GM23338 (cell line): ENCODE data around the gene MRPS27. TPM values are rescaled to one million over a fixed set of nuclear protein-coding genes. Genes with fewer than 3 reads are reported as not detected.

Source experiments
- ATAC-seq: fragments of 200-7000 bp; cut with Tn5 transposase; 3 replicates; pipeline ENCODE4 v1.9.1; 2020
- DNase-seq: peaks from one replicate; pipeline ENCODE4 v3.0.0-alpha.2; 2015; ENCODE audit warnings: low spot score
- H2AFZ ChIP-seq: fragments of 200-600 bp; sonication (generic); 2 replicates; pipeline ENCODE4 v1.8.0; 2016; ENCODE audit warnings: antibody characterized with exemption, mild to moderate bottlenecking, moderate library complexity
- H3F3A ChIP-seq: fragments of 200-600 bp; sonication (generic); replicated peaks from 2 replicates; pipeline ENCODE4 v1.8.0; 2017; ENCODE audit warnings: antibody characterized with exemption, mixed run types, low read depth
- H3K27ac ChIP-seq: fragments of 200-600 bp; sonication (generic); 2 replicates; pipeline ENCODE4 v1.6.1; 2016; ENCODE audit warnings: low read depth
- H3K27me3 ChIP-seq: fragments of 200-600 bp; sonication (generic); 2 replicates; pipeline ENCODE4 v1.8.0; 2016; ENCODE audit warnings: mild to moderate bottlenecking, mixed run types, moderate library complexity; ENCODE audit not compliant: insufficient read depth
- H3K36me3 ChIP-seq: fragments of 200-600 bp; sonication (generic); 2 replicates; pipeline ENCODE4 v1.8.0; 2016; ENCODE audit warnings: mild to moderate bottlenecking; ENCODE audit not compliant: insufficient read depth
- H3K4me1 ChIP-seq: fragments of 200-600 bp; sonication (generic); 2 replicates; pipeline ENCODE4 v1.8.0; 2016; ENCODE audit warnings: mild to moderate bottlenecking, moderate library complexity; ENCODE audit not compliant: insufficient read depth
- H3K4me2 ChIP-seq: fragments of 200-600 bp; sonication (generic); 2 replicates; pipeline ENCODE4 v1.7.1; 2017; ENCODE audit warnings: mixed run types
- H3K4me3 ChIP-seq: fragments of 200-600 bp; sonication (generic); 2 replicates; pipeline ENCODE4 v1.6.1; 2016; ENCODE audit warnings: mixed run types
- H3K79me2 ChIP-seq: fragments of 200-600 bp; sonication (generic); replicated peaks from 2 replicates; pipeline ENCODE4 v1.8.0; 2017; ENCODE audit warnings: mild to moderate bottlenecking; ENCODE audit not compliant: insufficient read depth
- H3K9me2 ChIP-seq: fragments of 200-600 bp; sonication (generic); 2 replicates; pipeline ENCODE4 v1.8.0; 2017; ENCODE audit not compliant: insufficient read depth
- H4K20me1 ChIP-seq: fragments of 200-600 bp; sonication (generic); replicated peaks from 2 replicates; pipeline ENCODE4 v1.8.0; 2017; ENCODE audit warnings: mild to moderate bottlenecking; ENCODE audit not compliant: insufficient read depth
- H3K27ac Mint-ChIP-seq: 2 replicates; pipeline ENCODE4 v1.8.0; 2020; ENCODE audit warnings: inconsistent platforms, mild to moderate bottlenecking, moderate library complexity, mixed read lengths
- H3K27me3 Mint-ChIP-seq: 3 replicates; pipeline ENCODE4 v1.8.0; 2022; ENCODE audit warnings: low read depth, mild to moderate bottlenecking, moderate library complexity, mixed read lengths, inconsistent platforms; ENCODE audit not compliant: insufficient read depth, poor library complexity
- H3K36me3 Mint-ChIP-seq: 3 replicates; pipeline ENCODE4 v1.8.0; 2021; ENCODE audit warnings: low read depth, mild to moderate bottlenecking, inconsistent platforms, moderate library complexity, mixed read lengths
- H3K4me1 Mint-ChIP-seq: 3 replicates; pipeline ENCODE4 v1.8.0; 2020; ENCODE audit warnings: mild to moderate bottlenecking, inconsistent platforms, mixed read lengths
- H3K4me3 Mint-ChIP-seq: 3 replicates; pipeline ENCODE4 v1.8.0; 2021; ENCODE audit warnings: moderate library complexity, mild to moderate bottlenecking, inconsistent platforms, mixed read lengths
- H3K9me3 Mint-ChIP-seq: 3 replicates; pipeline ENCODE4 v1.8.0; 2020; ENCODE audit warnings: moderate library complexity, mild to moderate bottlenecking, inconsistent platforms, mixed read lengths
- CREB1 ChIP-seq: fragments of 250-450 bp; sonication (Bioruptor Pico); IDR thresholded peaks from 2 replicates; pipeline ENCODE4 v1.5.0; 2020; ENCODE audit warnings: low read depth, mild to moderate bottlenecking, moderate library complexity
- EZH2 ChIP-seq: fragments of 200-600 bp; sonication (generic); IDR thresholded peaks from one replicate; pipeline ENCODE4 v1.8.0; 2017; ENCODE audit warnings: antibody characterized with exemption, mild to moderate bottlenecking, low read depth; ENCODE audit not compliant: unreplicated experiment
- EZH2phosphoT487 ChIP-seq: fragments of 200-600 bp; sonication (generic); IDR thresholded peaks from one replicate; pipeline ENCODE4 v1.8.1; 2018; ENCODE audit warnings: antibody characterized with exemption; ENCODE audit not compliant: unreplicated experiment
- JUNB ChIP-seq: IDR thresholded peaks from one replicate; pipeline ENCODE4 v1.6.1; 2016; ENCODE audit warnings: antibody characterized with exemption; ENCODE audit not compliant: unreplicated experiment
- NANOG ChIP-seq: IDR thresholded peaks from 2 replicates; pipeline ENCODE4 v1.6.1; 2016; ENCODE audit warnings: antibody characterized with exemption, borderline replicate concordance
- POLR2AphosphoS5 ChIP-seq: IDR thresholded peaks from 2 replicates; pipeline ENCODE4 v1.6.1; 2016; ENCODE audit warnings: antibody characterized with exemption, low read depth
- STAT1 ChIP-seq: IDR thresholded peaks from one replicate; pipeline ENCODE4 v1.6.1; 2016; ENCODE audit warnings: antibody characterized with exemption; ENCODE audit not compliant: unreplicated experiment
- ZNF114 ChIP-seq: fragments of 250-450 bp; sonication (Bioruptor Pico); IDR thresholded peaks from 2 replicates; pipeline ENCODE4 v1.5.0; 2020; ENCODE audit warnings: mild to moderate bottlenecking, moderate library complexity
- ZNF331 ChIP-seq: fragments of 250-450 bp; sonication (Bioruptor Pico); IDR thresholded peaks from 2 replicates; pipeline ENCODE4 v1.5.0; 2020; ENCODE audit warnings: low read depth, mild to moderate bottlenecking, moderate library complexity
- polyA plus RNA-seq: library from polyadenylated mRNA; unstranded; fragments of >200 nt; fragmentation: Nextera tagmentation; extraction: Ambion mirVana; gene quantifications from 2 replicates; pipeline ENCODE4 v1.2.1, GENCODE V29; 2016
- total RNA-seq: library from RNA; depleted of rRNA; stranded (reverse); fragments of >200 nt; shearing (Covaris generic); gene quantifications from 2 replicates; pipeline ENCODE4 v1.2.3, GENCODE V29; 2014
- TF ChIP-seq, protein P1 (sequence below), 2 experiments: fragments of 200-600 bp in 1 of 2; sonication (generic) in 1 of 2; conservative IDR thresholded peaks; 2 replicates each; pipeline versions ENCODE4 v1.5.1 to v1.6.1; 2016 to 2017; ENCODE audit warnings: antibody characterized with exemption in 2 of 2, low read depth in 2 of 2, mild to moderate bottlenecking in 2 of 2, moderate library complexity in 1 of 2
- TF ChIP-seq, protein P2 (sequence below): fragments of 250-450 bp; sonication (Bioruptor Pico); IDR thresholded peaks from 2 replicates; pipeline ENCODE4 v1.5.0; 2020; ENCODE audit warnings: mild to moderate bottlenecking, moderate library complexity
- TF ChIP-seq, protein P3 (sequence below): IDR thresholded peaks from 2 replicates; pipeline ENCODE4 v1.6.1; 2016; ENCODE audit warnings: antibody characterized with exemption
- TF ChIP-seq, protein P4 (sequence below): IDR thresholded peaks from one replicate; pipeline ENCODE4 v1.6.1; 2018; ENCODE audit warnings: antibody characterized with exemption; ENCODE audit not compliant: unreplicated experiment

The MRPS27 gene
- total and polyA plus RNA-seq, 2 experiments from 2014 or later, result 53.2 to 141 TPM

DNA sequence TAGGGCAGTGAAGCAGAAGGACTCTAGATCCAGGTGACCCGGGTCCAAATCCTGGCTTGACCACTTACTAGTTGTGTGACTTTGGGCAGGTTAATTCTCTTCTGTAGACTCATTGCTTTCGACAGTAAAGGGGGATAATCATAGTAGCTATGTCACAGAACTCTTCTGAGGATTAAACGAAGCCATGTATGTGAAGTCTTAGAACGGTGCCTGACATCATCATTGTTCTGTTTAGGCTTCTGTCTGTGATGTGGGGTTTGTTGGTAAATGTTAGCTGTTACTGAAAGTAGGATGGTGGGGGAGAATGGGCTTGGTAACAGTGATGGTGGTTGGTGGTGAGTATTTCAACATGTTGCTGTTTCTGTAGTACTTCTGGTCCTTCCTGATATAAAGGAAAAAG, 139.1 kb downstream of the MRPS27 start:
- Histone ChIP-seq H3K36me3 (0 out of 2 replicates have a peak, but pooled peaks cover 4% of the 10 kb centered on the region), H3K4me2 (no peak overlapping the region), H4K20me1 (peaks cover 5% of the 10 kb centered on the region; the same call in 1 of the 2 replicates), H3K4me1 (peaks cover 38% of the 10 kb centered on the region), H3K27ac (no peak overlapping the region), H3F3A (no peaks in the 10 kb centered on the region), H3K79me2 (peaks cover 37% of the 10 kb centered on the region), H3K9me2 (peaks cover 3% of the 10 kb centered on the region; the same call in 1 of the 2 replicates), H3K27me3 (no peaks in the 10 kb centered on the region), H3K4me3 (no peak overlapping the region), H2AFZ (no peak overlapping the region)
- peaks cover 44% of the 10 kb centered on the region for H3K4me1 Mint-ChIP-seq
- no peaks in the 10 kb centered on the region for H3K9me3 Mint-ChIP-seq
- H3K27me3 Mint-ChIP-seq, result peaks cover 13% of the 10 kb centered on the region
- peaks cover 29% of the 10 kb centered on the region for H3K36me3 Mint-ChIP-seq
- no peak for ATAC-seq
- no peak overlapping the region for H3K27ac Mint-ChIP-seq
- no peak for DNase-seq
- TF ChIP-seq STAT1 (no peak), JUNB (no peak), ZNF331 (no peak), ZNF114 (CRISPR knock-in tag) (no peak), NANOG (no peak), EZH2phosphoT487 (no peak), CREB1 (CRISPR knock-in tag) (no peak), POLR2AphosphoS5 (no peak), EZH2 (no peak)
- TF ChIP-seq, protein P1, sequence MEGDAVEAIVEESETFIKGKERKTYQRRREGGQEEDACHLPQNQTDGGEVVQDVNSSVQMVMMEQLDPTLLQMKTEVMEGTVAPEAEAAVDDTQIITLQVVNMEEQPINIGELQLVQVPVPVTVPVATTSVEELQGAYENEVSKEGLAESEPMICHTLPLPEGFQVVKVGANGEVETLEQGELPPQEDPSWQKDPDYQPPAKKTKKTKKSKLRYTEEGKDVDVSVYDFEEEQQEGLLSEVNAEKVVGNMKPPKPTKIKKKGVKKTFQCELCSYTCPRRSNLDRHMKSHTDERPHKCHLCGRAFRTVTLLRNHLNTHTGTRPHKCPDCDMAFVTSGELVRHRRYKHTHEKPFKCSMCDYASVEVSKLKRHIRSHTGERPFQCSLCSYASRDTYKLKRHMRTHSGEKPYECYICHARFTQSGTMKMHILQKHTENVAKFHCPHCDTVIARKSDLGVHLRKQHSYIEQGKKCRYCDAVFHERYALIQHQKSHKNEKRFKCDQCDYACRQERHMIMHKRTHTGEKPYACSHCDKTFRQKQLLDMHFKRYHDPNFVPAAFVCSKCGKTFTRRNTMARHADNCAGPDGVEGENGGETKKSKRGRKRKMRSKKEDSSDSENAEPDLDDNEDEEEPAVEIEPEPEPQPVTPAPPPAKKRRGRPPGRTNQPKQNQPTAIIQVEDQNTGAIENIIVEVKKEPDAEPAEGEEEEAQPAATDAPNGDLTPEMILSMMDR (conservative IDR thresholded peaks at IDR 0.05; ENCODE audit: low read depth in 2 of 2), result no peak
- TF ChIP-seq, protein P2, sequence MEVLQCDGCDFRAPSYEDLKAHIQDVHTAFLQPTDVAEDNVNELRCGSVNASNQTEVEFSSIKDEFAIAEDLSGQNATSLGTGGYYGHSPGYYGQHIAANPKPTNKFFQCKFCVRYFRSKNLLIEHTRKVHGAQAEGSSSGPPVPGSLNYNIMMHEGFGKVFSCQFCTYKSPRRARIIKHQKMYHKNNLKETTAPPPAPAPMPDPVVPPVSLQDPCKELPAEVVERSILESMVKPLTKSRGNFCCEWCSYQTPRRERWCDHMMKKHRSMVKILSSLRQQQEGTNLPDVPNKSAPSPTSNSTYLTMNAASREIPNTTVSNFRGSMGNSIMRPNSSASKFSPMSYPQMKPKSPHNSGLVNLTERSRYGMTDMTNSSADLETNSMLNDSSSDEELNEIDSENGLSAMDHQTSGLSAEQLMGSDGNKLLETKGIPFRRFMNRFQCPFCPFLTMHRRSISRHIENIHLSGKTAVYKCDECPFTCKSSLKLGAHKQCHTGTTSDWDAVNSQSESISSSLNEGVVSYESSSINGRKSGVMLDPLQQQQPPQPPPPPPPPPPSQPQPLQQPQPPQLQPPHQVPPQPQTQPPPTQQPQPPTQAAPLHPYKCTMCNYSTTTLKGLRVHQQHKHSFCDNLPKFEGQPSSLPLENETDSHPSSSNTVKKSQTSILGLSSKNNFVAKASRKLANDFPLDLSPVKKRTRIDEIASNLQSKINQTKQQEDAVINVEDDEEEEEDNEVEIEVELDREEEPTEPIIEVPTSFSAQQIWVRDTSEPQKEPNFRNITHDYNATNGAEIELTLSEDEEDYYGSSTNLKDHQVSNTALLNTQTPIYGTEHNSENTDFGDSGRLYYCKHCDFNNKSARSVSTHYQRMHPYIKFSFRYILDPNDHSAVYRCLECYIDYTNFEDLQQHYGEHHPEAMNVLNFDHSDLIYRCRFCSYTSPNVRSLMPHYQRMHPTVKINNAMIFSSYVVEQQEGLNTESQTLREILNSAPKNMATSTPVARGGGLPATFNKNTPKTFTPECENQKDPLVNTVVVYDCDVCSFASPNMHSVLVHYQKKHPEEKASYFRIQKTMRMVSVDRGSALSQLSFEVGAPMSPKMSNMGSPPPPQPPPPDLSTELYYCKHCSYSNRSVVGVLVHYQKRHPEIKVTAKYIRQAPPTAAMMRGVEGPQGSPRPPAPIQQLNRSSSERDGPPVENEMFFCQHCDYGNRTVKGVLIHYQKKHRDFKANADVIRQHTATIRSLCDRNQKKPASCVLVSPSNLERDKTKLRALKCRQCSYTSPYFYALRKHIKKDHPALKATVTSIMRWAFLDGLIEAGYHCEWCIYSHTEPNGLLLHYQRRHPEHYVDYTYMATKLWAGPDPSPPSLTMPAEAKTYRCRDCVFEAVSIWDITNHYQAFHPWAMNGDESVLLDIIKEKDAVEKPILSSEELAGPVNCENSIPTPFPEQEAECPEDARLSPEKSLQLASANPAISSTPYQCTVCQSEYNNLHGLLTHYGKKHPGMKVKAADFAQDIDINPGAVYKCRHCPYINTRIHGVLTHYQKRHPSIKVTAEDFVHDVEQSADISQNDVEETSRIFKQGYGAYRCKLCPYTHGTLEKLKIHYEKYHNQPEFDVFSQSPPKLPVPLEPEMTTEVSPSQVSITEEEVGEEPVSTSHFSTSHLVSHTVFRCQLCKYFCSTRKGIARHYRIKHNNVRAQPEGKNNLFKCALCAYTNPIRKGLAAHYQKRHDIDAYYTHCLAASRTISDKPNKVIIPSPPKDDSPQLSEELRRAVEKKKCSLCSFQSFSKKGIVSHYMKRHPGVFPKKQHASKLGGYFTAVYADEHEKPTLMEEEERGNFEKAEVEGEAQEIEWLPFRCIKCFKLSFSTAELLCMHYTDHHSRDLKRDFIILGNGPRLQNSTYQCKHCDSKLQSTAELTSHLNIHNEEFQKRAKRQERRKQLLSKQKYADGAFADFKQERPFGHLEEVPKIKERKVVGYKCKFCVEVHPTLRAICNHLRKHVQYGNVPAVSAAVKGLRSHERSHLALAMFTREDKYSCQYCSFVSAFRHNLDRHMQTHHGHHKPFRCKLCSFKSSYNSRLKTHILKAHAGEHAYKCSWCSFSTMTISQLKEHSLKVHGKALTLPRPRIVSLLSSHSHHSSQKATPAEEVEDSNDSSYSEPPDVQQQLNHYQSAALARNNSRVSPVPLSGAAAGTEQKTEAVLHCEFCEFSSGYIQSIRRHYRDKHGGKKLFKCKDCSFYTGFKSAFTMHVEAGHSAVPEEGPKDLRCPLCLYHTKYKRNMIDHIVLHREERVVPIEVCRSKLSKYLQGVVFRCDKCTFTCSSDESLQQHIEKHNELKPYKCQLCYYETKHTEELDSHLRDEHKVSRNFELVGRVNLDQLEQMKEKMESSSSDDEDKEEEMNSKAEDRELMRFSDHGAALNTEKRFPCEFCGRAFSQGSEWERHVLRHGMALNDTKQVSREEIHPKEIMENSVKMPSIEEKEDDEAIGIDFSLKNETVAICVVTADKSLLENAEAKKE, result no peak
- TF ChIP-seq, protein P3, sequence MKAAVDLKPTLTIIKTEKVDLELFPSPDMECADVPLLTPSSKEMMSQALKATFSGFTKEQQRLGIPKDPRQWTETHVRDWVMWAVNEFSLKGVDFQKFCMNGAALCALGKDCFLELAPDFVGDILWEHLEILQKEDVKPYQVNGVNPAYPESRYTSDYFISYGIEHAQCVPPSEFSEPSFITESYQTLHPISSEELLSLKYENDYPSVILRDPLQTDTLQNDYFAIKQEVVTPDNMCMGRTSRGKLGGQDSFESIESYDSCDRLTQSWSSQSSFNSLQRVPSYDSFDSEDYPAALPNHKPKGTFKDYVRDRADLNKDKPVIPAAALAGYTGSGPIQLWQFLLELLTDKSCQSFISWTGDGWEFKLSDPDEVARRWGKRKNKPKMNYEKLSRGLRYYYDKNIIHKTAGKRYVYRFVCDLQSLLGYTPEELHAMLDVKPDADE, result no peak
- TF ChIP-seq, protein P4, sequence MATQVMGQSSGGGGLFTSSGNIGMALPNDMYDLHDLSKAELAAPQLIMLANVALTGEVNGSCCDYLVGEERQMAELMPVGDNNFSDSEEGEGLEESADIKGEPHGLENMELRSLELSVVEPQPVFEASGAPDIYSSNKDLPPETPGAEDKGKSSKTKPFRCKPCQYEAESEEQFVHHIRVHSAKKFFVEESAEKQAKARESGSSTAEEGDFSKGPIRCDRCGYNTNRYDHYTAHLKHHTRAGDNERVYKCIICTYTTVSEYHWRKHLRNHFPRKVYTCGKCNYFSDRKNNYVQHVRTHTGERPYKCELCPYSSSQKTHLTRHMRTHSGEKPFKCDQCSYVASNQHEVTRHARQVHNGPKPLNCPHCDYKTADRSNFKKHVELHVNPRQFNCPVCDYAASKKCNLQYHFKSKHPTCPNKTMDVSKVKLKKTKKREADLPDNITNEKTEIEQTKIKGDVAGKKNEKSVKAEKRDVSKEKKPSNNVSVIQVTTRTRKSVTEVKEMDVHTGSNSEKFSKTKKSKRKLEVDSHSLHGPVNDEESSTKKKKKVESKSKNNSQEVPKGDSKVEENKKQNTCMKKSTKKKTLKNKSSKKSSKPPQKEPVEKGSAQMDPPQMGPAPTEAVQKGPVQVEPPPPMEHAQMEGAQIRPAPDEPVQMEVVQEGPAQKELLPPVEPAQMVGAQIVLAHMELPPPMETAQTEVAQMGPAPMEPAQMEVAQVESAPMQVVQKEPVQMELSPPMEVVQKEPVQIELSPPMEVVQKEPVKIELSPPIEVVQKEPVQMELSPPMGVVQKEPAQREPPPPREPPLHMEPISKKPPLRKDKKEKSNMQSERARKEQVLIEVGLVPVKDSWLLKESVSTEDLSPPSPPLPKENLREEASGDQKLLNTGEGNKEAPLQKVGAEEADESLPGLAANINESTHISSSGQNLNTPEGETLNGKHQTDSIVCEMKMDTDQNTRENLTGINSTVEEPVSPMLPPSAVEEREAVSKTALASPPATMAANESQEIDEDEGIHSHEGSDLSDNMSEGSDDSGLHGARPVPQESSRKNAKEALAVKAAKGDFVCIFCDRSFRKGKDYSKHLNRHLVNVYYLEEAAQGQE, result no peak
- H3K4me3 Mint-ChIP-seq, result no peak overlapping the region
